Activated CD8-positive, alpha-beta T cell treated with anti-CD3 and anti-CD28 coated beads for 36 hours (primary cell): ENCODE measurements around the gene TBC1D14. TPM values are rescaled to one million over a fixed set of nuclear protein-coding genes. Genes with fewer than 3 reads are reported as not detected.

Source experiments
- ATAC-seq: fragments of 200-7000 bp; cut with Tn5 transposase; one replicate; pipeline ENCODE4 v1.10.0; 2021; ENCODE audit warnings: mild to moderate bottlenecking, moderate library complexity
- CTCF ChIA-PET: fragments of 350-600 bp; sonication (Branson Sonifier 250); formaldehyde crosslinking; loops from one replicate; lab custom pipeline; 2021; ENCODE audit warnings: antibody characterized with exemption; lab: Charles Lee
- POLR2A ChIA-PET: fragments of 350-600 bp; sonication (Branson Sonifier 250); formaldehyde crosslinking; loops from one replicate; lab custom pipeline; 2021; ENCODE audit warnings: antibody characterized with exemption; lab: Charles Lee
- DNase-seq: peaks from one replicate; pipeline ENCODE4 v3.0.0-alpha.2; 2020
- H3K27ac Mint-ChIP-seq: one replicate; pipeline ENCODE4 v1.8.0; 2021; ENCODE audit warnings: mild to moderate bottlenecking, mixed read lengths
- H3K27me3 Mint-ChIP-seq: one replicate; pipeline ENCODE4 v1.8.0; 2021; ENCODE audit warnings: mixed read lengths
- H3K36me3 Mint-ChIP-seq: one replicate; pipeline ENCODE4 v1.8.0; 2021; ENCODE audit warnings: low read depth, mixed read lengths
- H3K4me1 Mint-ChIP-seq: one replicate; pipeline ENCODE4 v1.8.0; 2021; ENCODE audit warnings: low read depth, mixed read lengths
- H3K4me3 Mint-ChIP-seq: one replicate; pipeline ENCODE4 v1.8.0; 2021; ENCODE audit warnings: mild to moderate bottlenecking, moderate library complexity, mixed read lengths
- H3K9me3 Mint-ChIP-seq: one replicate; pipeline ENCODE4 v1.8.0; 2021; ENCODE audit warnings: mixed read lengths
- CTCF ChIP-seq: fragments of 200-600 bp; IDR thresholded peaks from one replicate; pipeline ENCODE4 v1.8.0; 2022; ENCODE audit warnings: antibody characterized with exemption, mild to moderate bottlenecking
- intact Hi-C: fragments of 100-400 bp; cut with micrococcal nuclease; formaldehyde crosslinking; loops from one replicate; pipeline ENCODE4 v1.10.0; 2022
- total RNA-seq, 2 experiments: library from RNA; stranded (reverse); gene quantifications; one replicate each; pipeline ENCODE4 v1.2.3, GENCODE V29; 2021

Gene TBC1D14
- total RNA-seq, 2 experiments from 2014 or later, result 34.7 to 36.3 TPM

DNA sequence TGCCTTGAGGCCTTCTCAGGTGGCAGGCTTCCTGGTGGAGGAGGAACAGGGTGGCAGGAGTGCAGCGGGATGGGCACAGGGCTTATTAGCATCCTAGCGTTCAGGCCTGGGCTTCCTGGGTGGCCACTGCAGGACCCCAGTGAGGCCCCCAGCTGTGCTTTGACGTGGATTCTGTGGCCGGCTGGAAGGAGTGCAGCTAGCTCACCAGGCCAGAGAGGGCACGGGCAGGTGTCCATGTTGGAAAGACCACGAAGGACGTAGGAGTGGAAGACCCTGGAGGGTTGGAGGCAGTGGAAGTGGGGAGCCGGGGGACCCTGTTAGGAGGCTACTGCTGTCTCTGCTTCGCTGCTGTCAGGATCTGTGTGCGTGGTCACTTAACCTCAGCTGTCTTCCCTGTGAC is 120.3 kb downstream of the TBC1D14 start:
- intact Hi-C loops, result no loop called here
- ChIA-PET POLR2A (no interaction called here), CTCF (interaction anchor here (1.3 to 2.6 kb wide), 2 partner anchors 13 to 15 kb away, joined by 3 to 7 read pairs; partner anchors contain the start of gene TADA2B)
- no peak overlapping the region for H3K27ac Mint-ChIP-seq
- peaks cover 44% of the 10 kb centered on the region for H3K36me3 Mint-ChIP-seq
- no peak for TF ChIP-seq CTCF
- DNase-seq (no peak), ATAC-seq (no peak)
- no peak overlapping the region for H3K4me3 Mint-ChIP-seq
- no peaks in the 10 kb centered on the region for H3K27me3 Mint-ChIP-seq
- no peaks in the 10 kb centered on the region for H3K9me3 Mint-ChIP-seq
- peaks cover 5% of the 10 kb centered on the region for H3K4me1 Mint-ChIP-seq

DNA sequence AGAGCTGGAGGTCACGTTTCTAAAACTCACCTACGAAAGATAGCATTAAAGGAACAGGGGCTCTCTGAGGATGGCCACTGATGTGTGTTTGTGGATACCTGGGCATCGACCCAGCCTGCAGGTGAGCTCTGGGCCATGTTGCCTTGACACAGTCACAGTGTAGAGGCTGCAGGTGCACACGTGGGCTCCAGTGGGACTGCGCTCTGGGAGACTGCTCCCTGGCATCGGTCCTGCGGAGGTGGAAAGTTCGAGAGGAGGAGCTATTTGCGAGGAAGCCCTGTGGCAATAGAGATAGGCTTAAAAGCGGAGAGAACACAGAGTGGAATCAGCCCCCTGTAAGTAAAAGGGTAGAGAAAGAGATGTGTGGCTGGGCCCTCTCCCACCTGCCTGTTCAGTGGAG is 121.2 kb downstream of the TBC1D14 start:
- Mint-ChIP-seq H3K27me3 (no peaks in the 10 kb centered on the region), H3K4me1 (peaks cover 5% of the 10 kb centered on the region), H3K9me3 (no peaks in the 10 kb centered on the region), H3K4me3 (no peak overlapping the region), H3K36me3 (peaks cover 43% of the 10 kb centered on the region), H3K27ac (no peak overlapping the region)
- DNase-seq (no peak), ATAC-seq (no peak)
- TF ChIP-seq CTCF, result no peak
- ChIA-PET POLR2A (no interaction called here), CTCF (interaction anchor here (1.3 to 2.6 kb wide), 3 partner anchors 12 to 56 kb away, joined by 3 to 7 read pairs (median 3); partner anchors contain the start of gene TADA2B)
- intact Hi-C loops, result no loop called here

GRCh38 chr4:7031558-7032449 is 122.2 kb downstream of the TBC1D14 start:
- DNase-seq (no peak), ATAC-seq (peak; percentile 37)
- Mint-ChIP-seq H3K4me3 (no peak overlapping the region), H3K27me3 (no peaks in the 10 kb centered on the region), H3K4me1 (peaks cover 5% of the 10 kb centered on the region), H3K36me3 (peaks cover 36% of the 10 kb centered on the region), H3K9me3 (no peaks in the 10 kb centered on the region), H3K27ac (no peak overlapping the region)
- ChIA-PET CTCF (interaction anchor here (1.3 to 2.6 kb wide), 2 partner anchors 11 to 57 kb away, joined by 3 to 7 read pairs; partner anchors contain the start of gene TADA2B), POLR2A (no interaction called here)
- intact Hi-C loops, result no loop called here
- TF ChIP-seq CTCF, result no peak

GRCh38 chr4:7032596-7032995 is 123.0 kb downstream of the TBC1D14 start:
- ChIA-PET CTCF (no interaction called here), POLR2A (no interaction called here)
- ATAC-seq (no peak), DNase-seq (no peak)
- no peak for TF ChIP-seq CTCF
- no peak overlapping the region for H3K4me3 Mint-ChIP-seq
- peaks cover 30% of the 10 kb centered on the region for H3K36me3 Mint-ChIP-seq
- peaks cover 2% of the 10 kb centered on the region for H3K4me1 Mint-ChIP-seq
- H3K27me3 Mint-ChIP-seq, result no peaks in the 10 kb centered on the region
- H3K27ac Mint-ChIP-seq, result no peak overlapping the region
- intact Hi-C loops, result no loop called here
- H3K9me3 Mint-ChIP-seq, result no peaks in the 10 kb centered on the region
